NCI-H1105 (cell line): Measurements from ENCODE around the gene MT1F.

Experiments used
- DNase-seq: peaks from one replicate; lab custom pipeline; 2025; lab: John Stamatoyannopoulos, UW

Gene MT1F

GRCh38 chr16:56700195-56700594 is 42.4 kb downstream of the MT1F start:
- DNase-seq = no peak

- DNase-seq = no peak
Observed at GRCh38 chr16:56700631-56701030, 42.9 kb downstream of the MT1F start.

GRCh38 chr16:56701534-56701933 is 43.8 kb downstream of the MT1F start:
- no peak for DNase-seq

GRCh38 chr16:56702836-56703235 is 45.1 kb downstream of the MT1F start:
- DNase-seq = no peak
